HG03108 (cell line): ENCODE results near the gene C2orf42.
"Not testable (repeated sequence)": the region's sequence is repeated elsewhere in the genome, so short reads cannot be mapped to it uniquely, and the experiment has no call there.

Source experiments
- ATAC-seq: cut with Tn5 transposase; IDR thresholded peaks from one replicate; pipeline ENCODE4 v1.9.1; 2021; ENCODE audit warnings: moderate library complexity; ENCODE audit not compliant: unreplicated experiment

The C2orf42 gene

DNA sequence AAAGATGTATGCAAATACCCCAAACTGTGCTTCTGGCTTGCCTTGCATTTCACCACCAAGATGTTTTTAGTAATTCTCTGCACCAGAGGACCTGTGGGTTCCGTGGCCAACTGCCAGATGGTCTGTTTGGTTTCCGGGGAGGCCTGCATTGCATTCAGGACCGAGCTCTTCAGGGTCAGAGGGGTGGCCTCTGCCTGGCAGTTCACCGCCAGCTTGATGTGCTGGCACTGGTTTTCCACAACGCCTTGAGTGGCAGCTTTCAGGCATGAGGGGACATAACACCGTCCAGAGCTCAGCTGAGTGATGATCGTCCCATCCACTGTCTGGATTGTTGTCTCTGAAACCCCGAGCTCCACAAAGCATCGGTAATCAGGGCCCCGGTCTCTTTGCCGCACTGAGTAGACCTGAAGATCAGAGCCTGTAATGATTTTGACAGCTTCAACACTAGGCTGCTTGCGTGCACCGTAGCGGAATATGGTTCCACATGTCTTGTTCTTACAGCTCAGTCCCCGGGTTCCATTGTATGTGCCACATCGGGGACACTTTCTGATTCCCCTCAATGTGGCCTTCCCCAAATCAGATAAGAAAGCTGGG, 9.4 kb downstream of the C2orf42 start:
- ATAC-seq = peak; percentile 83

DNA sequence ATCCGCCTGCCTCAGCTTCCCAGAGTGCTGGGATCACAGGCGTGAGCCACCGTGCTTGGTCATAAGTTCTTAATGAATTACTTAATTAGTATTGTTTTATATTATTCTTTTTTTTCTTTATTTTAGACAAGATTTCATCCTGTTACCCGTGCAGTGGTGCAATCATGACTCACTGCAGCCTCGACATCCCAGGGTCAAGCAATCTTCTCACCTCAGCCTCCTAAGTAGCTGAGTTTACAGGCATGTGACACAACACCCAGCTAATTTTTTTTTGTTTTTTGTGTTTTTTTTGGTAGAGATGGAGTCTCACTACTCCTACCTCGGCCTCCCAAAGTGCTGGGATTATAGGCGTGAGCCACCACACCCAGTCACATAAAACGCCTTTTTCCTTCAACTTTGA, 17.3 kb downstream of the C2orf42 start:
- no peak for ATAC-seq

DNA sequence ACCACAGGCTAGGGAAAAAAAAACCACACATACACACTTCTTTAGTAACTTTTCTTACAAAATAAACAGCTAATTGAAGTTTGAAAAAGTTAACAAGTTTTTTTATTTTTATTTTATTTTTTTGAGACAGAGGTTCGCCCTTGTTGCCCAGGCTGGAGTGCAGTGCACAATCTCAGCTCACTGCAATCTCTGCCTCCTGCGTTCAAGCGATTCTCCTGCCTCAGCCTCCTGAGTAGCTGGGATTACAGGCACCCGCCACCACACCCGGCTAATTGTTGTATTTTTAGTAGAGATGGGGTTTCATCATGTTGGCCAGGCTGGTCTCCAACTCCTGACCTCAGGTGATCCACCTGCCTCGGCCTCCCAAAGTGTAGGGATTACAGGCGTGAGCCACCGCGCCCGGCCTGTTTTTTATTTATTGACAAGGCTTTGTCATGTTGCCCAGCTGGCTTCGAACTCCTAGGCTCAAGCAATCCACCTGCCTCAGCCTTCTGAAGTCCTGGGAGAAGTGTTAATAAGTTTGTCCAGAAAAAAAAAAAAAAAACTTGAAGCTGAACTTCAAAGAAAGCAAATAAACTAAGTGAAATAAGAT, 21.1 kb downstream of the C2orf42 start:
- ATAC-seq = not testable (repeated sequence)

DNA sequence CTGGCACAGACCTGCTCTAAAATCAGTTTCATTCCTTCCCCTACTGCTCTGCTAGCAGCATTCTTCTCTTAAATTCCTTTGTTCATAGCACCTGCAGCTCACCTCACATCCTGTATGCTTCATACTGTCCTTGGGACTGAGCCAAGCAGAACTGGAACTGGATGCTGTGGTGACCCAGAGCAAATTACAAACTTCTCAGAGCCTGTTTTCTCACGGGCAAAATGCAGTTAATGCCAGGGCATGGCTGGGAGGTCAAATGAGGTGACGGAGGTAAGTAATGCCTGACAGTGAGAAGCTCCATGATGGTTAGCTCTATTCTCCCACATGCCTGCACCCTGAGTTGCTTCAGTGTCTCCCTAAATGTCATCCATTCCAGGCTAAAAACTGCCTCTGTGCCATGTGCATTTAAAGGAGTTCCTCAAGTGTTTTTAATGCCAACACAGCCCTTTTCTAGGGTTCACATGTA, 29.7 kb downstream of the C2orf42 start:
- ATAC-seq = peak; percentile 96

DNA sequence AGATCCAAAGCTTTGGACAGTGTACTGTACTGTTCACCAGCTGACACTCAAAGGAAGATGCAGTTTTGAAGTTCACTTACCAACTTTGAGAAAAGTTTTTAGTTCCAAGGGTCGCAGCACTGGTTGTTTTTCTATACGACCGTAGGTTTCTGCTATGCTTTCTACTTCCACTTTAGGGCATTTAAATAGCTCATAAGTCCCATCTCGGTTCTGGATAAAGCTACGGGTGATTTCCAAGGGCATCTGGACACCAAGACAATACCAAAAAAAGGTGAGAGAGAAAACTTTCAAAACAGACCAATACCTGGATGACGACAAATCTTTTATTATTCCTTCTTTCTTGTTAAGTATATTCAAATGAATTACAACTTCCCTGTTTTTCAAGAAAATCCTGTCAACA, 30.3 kb downstream of the C2orf42 start:
- ATAC-seq = no peak

DNA sequence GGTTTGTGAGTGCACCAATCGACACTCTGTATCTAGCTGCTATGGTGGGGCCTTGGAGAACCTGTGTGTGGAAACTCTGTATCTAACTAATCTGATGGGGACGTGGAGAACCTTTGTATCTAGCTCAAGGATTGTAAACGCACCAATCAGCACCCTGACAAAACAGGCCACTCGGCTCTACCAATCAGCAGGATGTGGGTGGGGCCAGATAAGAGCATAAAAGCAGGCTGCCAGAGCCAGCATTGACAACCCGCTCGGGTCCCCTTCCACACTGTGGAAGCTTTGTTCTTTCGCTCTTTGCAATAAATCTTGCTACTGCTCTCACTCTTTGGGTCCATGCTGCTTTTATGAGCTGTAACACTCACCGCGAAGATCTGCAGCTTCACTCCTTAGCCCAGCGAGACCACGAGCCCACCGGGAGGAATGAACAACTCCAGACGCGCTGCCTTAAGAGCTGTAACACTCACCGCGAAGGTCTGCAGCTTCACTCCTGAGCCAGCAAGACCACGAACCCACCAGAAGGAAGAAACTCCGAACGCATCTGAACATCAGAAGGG, 41.6 kb downstream of the C2orf42 start:
- not testable (repeated sequence) for ATAC-seq

DNA sequence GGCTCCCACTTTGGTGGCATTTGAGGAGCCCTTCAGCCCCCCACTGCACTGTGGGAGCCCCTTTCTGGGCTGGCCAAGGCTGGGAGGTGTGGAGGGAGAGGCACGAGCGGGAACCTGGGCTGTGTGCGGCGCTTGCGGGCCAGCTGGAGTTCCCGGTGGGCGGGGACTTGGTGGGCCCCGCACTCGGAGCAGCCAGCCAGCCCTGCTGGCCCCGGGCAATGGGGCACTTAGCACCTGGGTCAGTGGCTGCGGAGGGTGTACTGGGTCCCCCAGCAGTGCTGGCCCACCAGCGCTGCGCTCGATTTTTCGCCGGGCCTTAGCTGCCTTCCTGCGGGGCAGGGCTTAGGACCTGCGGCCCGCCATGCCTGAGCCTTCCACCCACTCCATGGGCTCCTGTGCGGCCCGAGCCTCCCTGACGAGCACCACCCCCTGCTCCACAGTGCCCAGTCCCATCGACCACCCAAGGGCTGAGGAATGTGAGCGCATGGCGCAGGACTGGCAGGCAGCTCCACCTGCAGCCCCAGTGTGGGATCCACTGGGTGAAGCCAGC, 42.5 kb downstream of the C2orf42 start:
- not testable (repeated sequence) for ATAC-seq

DNA sequence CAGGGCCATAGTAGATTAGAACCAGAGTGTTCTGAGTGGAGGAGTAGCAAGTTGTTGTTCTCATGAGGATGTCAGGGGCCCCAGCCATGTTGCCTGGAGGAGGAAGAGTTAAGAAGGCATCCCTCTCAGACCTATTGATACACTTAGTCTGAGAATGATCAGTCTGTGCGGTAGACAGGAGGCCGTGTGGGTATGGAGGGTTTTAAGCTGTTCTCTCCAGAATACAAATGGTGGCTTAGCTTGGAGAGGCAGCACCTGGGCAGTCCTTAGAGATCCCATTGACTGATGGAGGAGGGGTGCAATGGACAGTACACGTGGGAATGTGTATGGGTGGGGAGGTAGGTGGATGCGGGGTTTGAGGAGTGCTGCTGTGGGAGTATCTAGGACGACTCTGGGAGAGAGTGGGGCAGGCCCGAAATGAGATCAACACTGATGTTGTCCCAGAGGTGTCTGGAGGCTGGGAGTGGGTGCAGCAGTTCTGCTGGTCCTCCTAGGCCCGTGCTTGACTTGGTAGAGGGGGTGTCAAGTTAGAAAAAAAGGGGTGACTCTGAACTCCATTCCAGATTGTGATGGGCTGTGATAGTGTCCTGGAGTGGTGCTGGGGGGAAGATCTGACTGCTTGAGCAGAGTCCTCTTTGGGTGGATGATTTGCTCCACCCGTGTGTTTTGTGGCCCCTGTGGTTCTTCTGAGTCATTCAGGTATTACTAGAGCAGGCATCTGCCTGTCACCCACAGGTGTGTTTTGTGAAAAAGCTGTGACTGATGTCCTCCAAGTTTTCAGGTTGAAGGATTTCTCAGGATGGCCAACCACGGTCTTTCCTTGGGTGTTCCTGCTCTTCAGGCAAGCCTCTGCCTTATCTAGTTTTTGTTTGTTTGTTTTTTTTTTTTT, 44.7 kb downstream of the C2orf42 start:
- no peak for ATAC-seq

DNA sequence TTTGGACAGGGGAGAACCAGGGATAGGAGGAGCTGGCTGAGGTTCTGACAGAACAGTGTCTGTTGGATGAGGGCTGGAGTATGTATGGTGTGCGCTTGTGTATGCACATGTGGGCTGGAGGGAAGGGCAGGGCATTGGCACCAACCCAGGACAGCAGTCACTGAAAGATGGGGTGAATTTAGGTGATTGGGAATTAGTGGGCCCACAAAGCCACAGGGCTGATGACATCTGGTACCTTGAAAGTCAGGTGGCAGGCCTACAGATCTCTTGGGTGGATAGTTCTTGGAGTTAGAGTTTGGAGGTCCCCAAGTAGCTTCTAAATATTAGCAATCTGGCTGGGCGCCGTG, 45.7 kb downstream of the C2orf42 start:
- ATAC-seq = no peak

DNA sequence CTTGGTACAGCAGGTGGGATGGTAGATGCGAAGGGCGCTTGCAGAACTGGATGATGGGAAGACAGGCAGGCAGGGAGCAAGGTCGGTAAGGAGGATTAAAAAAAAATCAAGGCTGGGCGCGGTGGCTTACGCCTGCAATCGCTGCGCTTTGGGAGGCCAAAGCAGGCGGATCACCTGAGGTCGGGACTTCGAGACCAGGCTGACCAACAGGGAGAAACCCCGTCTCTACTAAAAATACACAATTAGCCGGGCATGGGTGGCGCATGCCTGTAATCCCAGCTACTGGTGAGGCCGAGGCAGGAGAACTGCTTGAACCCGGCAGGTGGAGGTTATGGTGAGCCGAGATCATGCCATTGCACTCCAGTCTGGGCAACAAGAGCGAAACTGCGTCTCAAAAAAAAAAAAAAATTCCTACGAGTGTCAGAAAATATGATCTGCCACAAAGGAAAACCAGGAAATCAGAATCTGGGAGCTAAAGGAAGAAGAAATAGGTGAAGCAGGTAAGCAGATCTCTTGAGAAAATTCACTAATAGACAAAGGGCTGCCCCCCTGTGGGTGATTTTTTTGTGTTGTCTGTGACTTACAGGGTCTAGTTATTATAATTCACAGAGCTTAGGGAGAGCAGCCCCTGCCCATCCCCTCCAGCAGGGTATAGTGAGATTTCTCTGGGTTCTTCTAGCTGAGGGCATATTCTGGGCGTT, 46.2 kb downstream of the C2orf42 start:
- no peak for ATAC-seq

DNA sequence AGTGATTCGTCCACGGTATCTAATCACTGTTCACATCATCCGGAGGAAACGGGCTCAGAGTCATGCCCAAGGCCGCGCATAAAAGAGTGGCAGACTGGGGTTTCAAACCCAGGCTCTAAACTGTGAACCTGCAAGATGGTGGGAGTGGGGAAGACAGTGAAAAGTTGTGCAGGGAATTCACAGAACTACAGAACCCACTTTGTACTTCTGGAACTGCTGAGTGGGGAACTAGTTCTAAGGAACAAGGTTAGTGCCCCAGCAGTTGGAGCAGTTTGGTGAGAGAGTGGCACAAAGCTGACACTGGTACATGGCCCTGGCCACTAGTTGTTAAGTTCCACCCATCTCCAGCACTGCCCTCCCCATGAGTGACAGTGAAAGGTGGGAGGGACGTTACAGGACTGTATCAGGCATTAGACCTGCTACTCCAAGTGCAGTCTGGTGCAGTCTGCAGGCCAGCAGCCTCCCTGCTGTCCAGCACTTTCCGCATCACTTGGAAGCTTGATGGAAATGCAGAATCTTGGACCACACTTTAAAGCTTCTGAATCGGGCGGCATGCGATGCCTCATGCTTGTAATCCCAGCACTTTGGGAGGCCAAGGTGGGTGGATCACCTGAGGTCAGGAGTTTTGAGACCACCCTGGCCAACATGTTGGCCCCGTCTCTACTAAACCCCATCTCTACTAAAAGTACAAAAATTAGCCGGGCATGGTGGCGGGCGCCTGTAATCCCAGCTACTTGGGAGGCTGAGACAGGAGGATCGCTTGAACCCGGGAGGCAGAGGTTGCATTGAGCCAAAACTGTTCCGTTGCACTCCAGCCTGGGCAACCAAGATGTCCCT, 47.3 kb downstream of the C2orf42 start:
- ATAC-seq = no peak

DNA sequence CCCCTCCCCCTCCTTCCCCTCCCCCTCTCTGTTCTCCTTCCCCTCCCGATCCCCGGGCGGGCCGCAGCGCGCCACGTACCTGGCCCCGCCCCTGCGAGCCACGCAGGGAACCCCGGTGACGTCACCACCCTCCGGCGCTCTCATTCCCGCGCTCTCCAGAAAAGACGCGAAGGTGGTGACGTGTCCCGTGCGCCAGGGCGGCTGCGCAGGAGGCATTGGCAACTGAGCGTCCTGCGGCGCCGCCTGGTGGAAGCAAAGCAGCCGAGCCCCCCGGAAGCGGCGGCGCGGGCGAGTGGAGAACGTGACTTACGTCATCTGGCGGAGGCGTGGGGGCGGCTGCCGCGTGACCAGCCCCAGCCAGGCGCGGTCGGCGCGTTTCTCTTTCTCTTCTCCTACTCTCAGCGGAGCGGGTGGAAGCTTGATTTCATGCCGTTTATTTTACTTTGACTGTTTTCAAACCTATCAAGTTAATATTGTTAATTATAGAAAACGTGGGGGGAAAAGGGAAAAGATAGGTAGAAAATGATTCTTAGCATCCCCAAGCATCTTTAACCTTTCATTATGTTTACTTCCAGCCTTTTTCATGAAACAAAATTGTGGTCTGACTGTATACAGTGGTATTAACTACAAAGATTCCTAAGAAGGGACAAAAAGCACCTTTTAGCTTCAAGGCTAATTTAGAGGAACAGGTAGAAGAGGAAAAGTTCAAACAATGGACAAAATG, 48.1 kb downstream of the C2orf42 start:
- peak; percentile 62 for ATAC-seq

DNA sequence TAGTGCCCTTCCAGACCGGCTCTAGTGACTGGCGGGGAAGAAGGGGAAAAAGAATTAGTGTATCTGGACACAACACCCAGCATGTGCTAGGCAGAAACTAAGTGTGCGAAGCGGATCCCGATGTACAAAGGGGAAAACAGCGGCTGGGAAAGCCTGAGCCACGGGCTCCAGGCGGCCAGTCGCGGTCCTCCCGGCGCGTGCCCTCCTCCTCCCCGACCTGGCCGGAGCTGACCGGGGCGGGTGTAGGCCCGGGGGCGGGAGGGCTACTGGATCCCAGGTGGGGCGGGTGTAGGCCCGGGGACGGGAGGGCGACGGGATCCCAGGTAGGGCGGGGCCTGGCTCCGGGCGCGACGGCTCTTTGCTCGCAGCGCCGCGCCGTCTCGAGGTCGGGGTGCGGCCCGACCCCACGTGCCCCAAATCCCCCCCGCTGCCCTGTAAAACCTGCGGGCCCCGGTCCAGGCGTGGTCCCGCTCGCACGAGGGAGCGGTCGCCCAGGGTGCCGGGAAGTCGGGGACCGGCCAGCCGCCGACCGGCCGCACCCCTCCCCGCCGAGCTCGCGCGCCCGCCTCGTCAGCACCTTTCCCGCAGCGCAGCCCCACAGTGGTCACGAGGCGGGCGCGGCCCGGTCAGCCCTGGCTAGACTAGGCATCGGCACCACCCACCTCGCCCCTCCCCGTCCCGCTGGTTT, 48.8 kb downstream of the C2orf42 start:
- peak; percentile 37 for ATAC-seq

DNA sequence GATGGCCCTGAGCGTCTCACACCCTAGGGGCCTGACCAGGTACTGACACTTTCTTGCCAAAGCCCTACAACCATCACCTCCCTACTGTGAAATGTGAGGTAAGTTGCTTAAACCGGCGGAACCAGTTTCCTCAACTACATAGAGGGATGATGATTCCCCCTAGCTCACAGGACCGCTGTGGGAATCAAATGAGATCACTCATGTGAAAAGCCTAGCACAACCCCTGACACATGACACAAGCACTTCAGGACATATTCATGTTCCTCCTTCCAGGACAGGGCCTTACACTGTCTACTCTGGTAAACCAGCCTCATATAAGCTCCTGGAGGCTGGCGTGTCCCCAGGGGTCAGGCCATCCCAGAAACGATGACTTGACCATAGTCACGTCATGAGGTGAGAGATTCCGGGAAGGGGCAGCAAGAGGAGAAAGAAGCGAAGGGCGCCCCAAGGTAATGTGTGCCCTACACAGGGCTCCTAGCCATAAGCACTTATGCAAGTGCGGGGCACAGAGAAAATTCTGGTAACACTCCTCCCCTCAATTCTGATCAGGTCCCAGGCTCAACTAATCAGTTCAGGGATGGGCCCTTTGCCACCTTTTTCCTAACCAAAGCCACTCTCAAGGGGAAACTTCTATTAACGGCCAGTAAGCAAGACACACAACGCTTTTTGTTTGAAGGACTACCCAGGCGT, 49.5 kb downstream of the C2orf42 start:
- ATAC-seq = peak; percentile 37

DNA sequence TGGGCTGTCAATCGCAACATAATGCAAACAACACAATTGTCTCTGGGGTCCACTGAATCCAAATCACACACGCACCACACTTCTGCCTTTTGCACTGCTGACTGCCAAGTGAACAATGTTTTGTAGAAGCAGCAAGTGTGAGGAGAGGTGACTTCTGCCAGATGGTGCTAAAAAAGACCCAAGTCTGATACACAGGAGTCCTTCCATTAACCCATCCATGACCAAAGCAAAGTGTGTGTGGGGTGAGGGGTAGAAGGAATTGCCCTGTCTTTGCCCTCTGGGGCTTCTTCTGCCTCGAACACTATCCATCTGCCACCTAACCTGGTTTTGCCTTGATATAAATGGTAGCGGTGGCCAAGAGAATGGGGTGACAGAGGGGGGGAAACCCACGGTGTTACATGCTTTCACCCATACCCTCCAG, 50.0 kb downstream of the C2orf42 start:
- no peak for ATAC-seq

DNA sequence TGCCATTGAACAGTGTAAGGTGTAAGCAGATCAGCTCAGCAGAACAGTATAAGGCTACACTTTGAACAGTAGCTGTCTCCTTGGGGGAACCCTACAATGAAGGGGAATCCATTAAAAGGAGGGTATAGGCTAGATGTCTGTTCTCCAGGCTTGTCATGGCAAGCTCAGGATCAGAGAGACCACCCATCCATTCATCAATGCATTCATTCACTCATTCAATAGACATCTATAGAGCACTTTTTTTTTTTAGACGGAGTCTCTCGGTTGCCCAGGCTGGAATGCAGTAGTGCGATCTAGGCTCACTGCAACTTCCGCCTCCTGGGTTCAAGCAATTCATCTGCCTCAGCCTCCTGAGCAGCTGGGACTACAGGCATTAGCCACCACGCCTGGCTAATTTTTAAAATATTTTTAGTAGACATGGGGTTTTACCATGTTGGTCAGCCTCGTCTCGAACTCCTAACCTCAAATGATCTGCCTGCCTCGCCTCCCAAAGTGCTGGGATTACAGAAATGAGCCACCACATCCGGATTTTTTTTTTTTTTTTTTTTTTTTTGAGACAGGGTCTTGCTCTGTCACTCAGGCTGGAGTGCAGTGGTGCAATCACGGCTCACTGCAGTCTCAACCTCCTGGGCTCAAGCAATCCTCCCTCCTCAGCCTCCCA, 56.4 kb downstream of the C2orf42 start:
- not testable (repeated sequence) for ATAC-seq

DNA sequence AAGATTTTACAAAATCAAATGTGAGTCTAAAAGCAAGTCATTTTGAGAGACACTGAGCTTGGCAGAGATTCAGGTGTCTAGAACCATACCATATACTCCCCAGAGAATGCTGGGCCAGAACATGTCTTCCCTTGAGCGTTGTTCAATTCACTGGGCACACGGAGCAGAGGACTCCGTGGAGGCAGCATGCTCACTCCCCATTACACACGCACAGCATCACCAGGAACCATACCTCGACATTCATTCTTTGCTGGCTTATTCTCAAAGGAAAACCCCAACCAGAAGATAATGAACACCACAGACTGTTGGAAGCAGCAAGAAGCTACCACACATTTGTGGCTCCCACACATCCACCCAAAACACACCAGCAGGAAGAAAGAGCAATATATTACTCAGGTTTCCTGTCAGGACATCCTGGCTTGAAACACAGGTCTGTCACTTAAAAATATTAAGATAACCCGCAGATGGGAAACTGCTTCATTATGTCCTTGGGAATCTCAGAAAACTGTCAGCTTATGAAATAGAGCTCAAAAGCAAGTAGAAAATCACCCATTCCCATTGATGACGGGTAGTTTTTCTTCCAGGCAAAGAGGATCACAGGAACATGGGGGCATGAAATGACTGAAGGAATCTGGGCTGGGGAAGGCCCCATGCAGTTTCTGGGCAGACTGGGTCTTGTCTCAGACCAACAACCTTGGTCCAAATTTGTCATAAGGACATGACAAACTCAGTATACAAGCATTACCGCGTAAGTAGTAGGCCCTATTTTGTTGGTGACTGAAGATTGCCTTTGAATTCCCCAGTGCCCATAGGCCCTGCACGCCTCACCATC, 57.1 kb downstream of the C2orf42 start:
- ATAC-seq = no peak
